Peyer's patch (tissue), 4 donors: ENCODE data around the gene CA10.

Source experiments
- POLR2A ChIP-seq, 2 donors: fragments of 450-650 bp; IDR thresholded peaks; one replicate each; pipeline ENCODE4 v1.5.1; 2017; ENCODE audit warnings: antibody characterized with exemption in 2 of 2, mild to moderate bottlenecking in 2 of 2, moderate library complexity in 2 of 2
- TF ChIP-seq, protein P1 (sequence below), 6 experiments: fragments of 450-650 bp in 4 of 6; fragments of 200-600 bp in 2 of 6; sonication (generic) in 1 of 6; IDR thresholded peaks; one replicate each; pipeline ENCODE4 v1.5.1; 2017 to 2019; ENCODE audit warnings: antibody characterized with exemption in 6 of 6, mild to moderate bottlenecking in 3 of 6, moderate library complexity in 1 of 6

DNA sequence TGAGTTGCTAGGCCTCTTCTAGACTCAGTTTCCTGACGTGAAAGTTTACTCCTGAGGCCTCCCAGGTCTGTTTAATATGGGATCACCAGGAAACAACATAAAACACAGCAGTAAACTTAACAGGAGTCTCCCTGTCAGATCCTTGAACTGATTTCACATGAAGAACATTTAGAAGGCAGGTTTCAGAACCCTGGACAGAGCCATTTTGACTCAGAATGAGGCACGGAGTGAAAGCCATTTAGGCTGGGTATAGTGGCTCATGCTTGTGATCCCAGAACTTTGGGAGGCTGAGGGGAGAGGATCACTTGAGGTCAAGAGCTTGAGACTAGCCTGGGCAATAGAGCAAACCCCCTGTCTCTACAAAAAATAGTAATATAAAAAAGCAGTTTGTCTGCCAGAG is 289.1 kb downstream of the CA10 start:
- TF ChIP-seq, protein P1, sequence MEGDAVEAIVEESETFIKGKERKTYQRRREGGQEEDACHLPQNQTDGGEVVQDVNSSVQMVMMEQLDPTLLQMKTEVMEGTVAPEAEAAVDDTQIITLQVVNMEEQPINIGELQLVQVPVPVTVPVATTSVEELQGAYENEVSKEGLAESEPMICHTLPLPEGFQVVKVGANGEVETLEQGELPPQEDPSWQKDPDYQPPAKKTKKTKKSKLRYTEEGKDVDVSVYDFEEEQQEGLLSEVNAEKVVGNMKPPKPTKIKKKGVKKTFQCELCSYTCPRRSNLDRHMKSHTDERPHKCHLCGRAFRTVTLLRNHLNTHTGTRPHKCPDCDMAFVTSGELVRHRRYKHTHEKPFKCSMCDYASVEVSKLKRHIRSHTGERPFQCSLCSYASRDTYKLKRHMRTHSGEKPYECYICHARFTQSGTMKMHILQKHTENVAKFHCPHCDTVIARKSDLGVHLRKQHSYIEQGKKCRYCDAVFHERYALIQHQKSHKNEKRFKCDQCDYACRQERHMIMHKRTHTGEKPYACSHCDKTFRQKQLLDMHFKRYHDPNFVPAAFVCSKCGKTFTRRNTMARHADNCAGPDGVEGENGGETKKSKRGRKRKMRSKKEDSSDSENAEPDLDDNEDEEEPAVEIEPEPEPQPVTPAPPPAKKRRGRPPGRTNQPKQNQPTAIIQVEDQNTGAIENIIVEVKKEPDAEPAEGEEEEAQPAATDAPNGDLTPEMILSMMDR (IDR thresholded peaks at IDR 0.05): no peak
- TF ChIP-seq POLR2A (IDR thresholded peaks at IDR 0.05): no peak
